ENCODE measurements around the gene ZSCAN16.

ZSCAN16 gene

GRCh38 chr6:28134716-28135115 lies 10.3 kb downstream of the ZSCAN16 start:
- DNase-seq, result no peak

- DNase-seq, result no peak
Observed at GRCh38 chr6:28135393-28135792, 11.0 kb downstream of the ZSCAN16 start.

GRCh38 chr6:28136585-28137504 lies 12.4 kb downstream of the ZSCAN16 start:
- peak; percentile 87 for DNase-seq

GRCh38 chr6:28137505-28137981 lies 13.1 kb downstream of the ZSCAN16 start:
- peak; percentile 4 for DNase-seq

GRCh38 chr6:28139860-28140543 lies 15.6 kb downstream of the ZSCAN16 start:
- DNase-seq, result no peak

- DNase-seq, result no peak
Observed at GRCh38 chr6:28140616-28141015, 16.2 kb downstream of the ZSCAN16 start.

GRCh38 chr6:28141500-28142329 lies 17.3 kb downstream of the ZSCAN16 start, which contains the start of gene ZKSCAN8:
Gene ZKSCAN8 (plus strand): TSS chr6:28141883. CDS start chr6:28148408, 6,525 bp downstream.
- peak; percentile 93 for DNase-seq

- no peak for DNase-seq
Observed at GRCh38 chr6:28142446-28142845, 18.0 kb downstream of the ZSCAN16 start.

- no peak for DNase-seq
Observed at GRCh38 chr6:28145231-28145630, 20.8 kb downstream of the ZSCAN16 start.

GRCh38 chr6:28152531-28152930 lies 28.1 kb downstream of the ZSCAN16 start:
- no peak for DNase-seq

GRCh38 chr6:28153546-28153945 lies 29.1 kb downstream of the ZSCAN16 start:
- DNase-seq, result no peak

- no peak for DNase-seq
Observed at GRCh38 chr6:28154357-28154756, 29.9 kb downstream of the ZSCAN16 start.

GRCh38 chr6:28158318-28158717 lies 33.9 kb downstream of the ZSCAN16 start:
- DNase-seq, result no peak

- DNase-seq, result no peak
Observed at GRCh38 chr6:28159029-28159607, 34.7 kb downstream of the ZSCAN16 start.

- no peak for DNase-seq
Observed at GRCh38 chr6:28160233-28160632, 35.8 kb downstream of the ZSCAN16 start.

- no peak for DNase-seq
Observed at GRCh38 chr6:28161410-28162079, 37.1 kb downstream of the ZSCAN16 start.

GRCh38 chr6:28165563-28165962 lies 41.2 kb downstream of the ZSCAN16 start:
- DNase-seq, result no peak

- DNase-seq, result no peak
Observed at GRCh38 chr6:28167068-28167467, 42.7 kb downstream of the ZSCAN16 start.

GRCh38 chr6:28167926-28168325 lies 43.5 kb downstream of the ZSCAN16 start:
- no peak for DNase-seq

GRCh38 chr6:28171271-28171670 lies 46.9 kb downstream of the ZSCAN16 start:
- DNase-seq, result no peak

- no peak for DNase-seq
Observed at GRCh38 chr6:28172006-28172405, 47.6 kb downstream of the ZSCAN16 start.

- no peak for DNase-seq
Observed at GRCh38 chr6:28176373-28176772, 52.0 kb downstream of the ZSCAN16 start.
